ENCODE results near the gene TINCR. TPM values are rescaled to one million over a fixed set of nuclear protein-coding genes. Genes with fewer than 3 reads are reported as not detected.

TINCR gene
- total RNA-seq, 2 experiments from 2014 or later, result 0.38 to 0.50 TPM

- intact Hi-C loops (cut with micrococcal nuclease), result no loop called here
- CTCF ChIA-PET, result interaction anchor here (0.9 to 1.4 kb wide), 4 partner anchors 10 to 23 kb away, joined by 3 to 6 read pairs (median 4); no protein-coding TSS in a partner anchor
- H3K27me3 Mint-ChIP-seq, result peaks cover 24% of the 10 kb centered on the region
- POLR2A ChIA-PET, result no interaction called here
- H3K4me3 Mint-ChIP-seq, result no peak overlapping the region
- peaks cover 3% of the 10 kb centered on the region for H3K9me3 Mint-ChIP-seq
- H3K4me1 Mint-ChIP-seq (ENCODE audit: low read depth), result no peaks in the 10 kb centered on the region
- no peak for TF ChIP-seq CTCF (IDR thresholded peaks at IDR 0.05)
- ATAC-seq (no peak), DNase-seq (no peak)
- no peaks in the 10 kb centered on the region for H3K36me3 Mint-ChIP-seq (ENCODE audit: low read depth)
- no peak overlapping the region for H3K27ac Mint-ChIP-seq
These were observed 43.7 kb downstream of the TINCR start for GRCh38 chr19:5524081-5524480.

GRCh38 chr19:5522106-5522505 is 45.6 kb downstream of the TINCR start:
- no peaks in the 10 kb centered on the region for H3K36me3 Mint-ChIP-seq (ENCODE audit: low read depth)
- DNase-seq, result no peak
- peaks cover 3% of the 10 kb centered on the region for H3K9me3 Mint-ChIP-seq
- no peak for ATAC-seq
- H3K4me3 Mint-ChIP-seq, result no peak overlapping the region
- intact Hi-C loops (cut with micrococcal nuclease), result no loop called here
- H3K27me3 Mint-ChIP-seq, result peaks cover 24% of the 10 kb centered on the region
- no peak for TF ChIP-seq CTCF (IDR thresholded peaks at IDR 0.05)
- ChIA-PET CTCF (no interaction called here), POLR2A (no interaction called here)
- H3K27ac Mint-ChIP-seq, result no peak overlapping the region
- no peaks in the 10 kb centered on the region for H3K4me1 Mint-ChIP-seq (ENCODE audit: low read depth)

- no peaks in the 10 kb centered on the region for H3K36me3 Mint-ChIP-seq (ENCODE audit: low read depth)
- intact Hi-C loops (cut with micrococcal nuclease), result no loop called here
- H3K9me3 Mint-ChIP-seq, result peaks cover 17% of the 10 kb centered on the region
- no peak for DNase-seq
- ChIA-PET CTCF (no interaction called here), POLR2A (no interaction called here)
- H3K27me3 Mint-ChIP-seq, result peaks cover 24% of the 10 kb centered on the region
- no peak overlapping the region for H3K4me3 Mint-ChIP-seq
- TF ChIP-seq CTCF (IDR thresholded peaks at IDR 0.05), result no peak
- no peaks in the 10 kb centered on the region for H3K4me1 Mint-ChIP-seq (ENCODE audit: low read depth)
- no peak overlapping the region for H3K27ac Mint-ChIP-seq
- no peak for ATAC-seq
These were observed 47.3 kb downstream of the TINCR start for GRCh38 chr19:5520501-5520900.

GRCh38 chr19:5519076-5519475 is 48.7 kb downstream of the TINCR start:
- Mint-ChIP-seq H3K4me3 (no peak overlapping the region), H3K9me3 (peaks cover 18% of the 10 kb centered on the region), H3K4me1 (ENCODE audit: low read depth) (no peaks in the 10 kb centered on the region), H3K36me3 (ENCODE audit: low read depth) (no peaks in the 10 kb centered on the region), H3K27ac (no peak overlapping the region), H3K27me3 (peaks cover 20% of the 10 kb centered on the region)
- DNase-seq (no peak), ATAC-seq (no peak)
- ChIA-PET POLR2A (no interaction called here), CTCF (interaction anchor here (0.6 kb wide), 1 partner anchor 134 kb away, joined by 3 read pairs; no protein-coding TSS in a partner anchor)
- intact Hi-C loops (cut with micrococcal nuclease), result no loop called here
- TF ChIP-seq CTCF (IDR thresholded peaks at IDR 0.05), result no peak

- ChIA-PET CTCF (interaction anchor here (1.0 to 1.2 kb wide), 2 partner anchors 11 to 31 kb away, joined by 3 read pairs; no protein-coding TSS in a partner anchor), POLR2A (no interaction called here)
- Mint-ChIP-seq H3K9me3 (peaks cover 22% of the 10 kb centered on the region), H3K4me3 (no peak overlapping the region), H3K4me1 (ENCODE audit: low read depth) (no peaks in the 10 kb centered on the region), H3K36me3 (ENCODE audit: low read depth) (no peaks in the 10 kb centered on the region), H3K27me3 (peaks cover 10% of the 10 kb centered on the region), H3K27ac (no peak overlapping the region)
- ATAC-seq, result no peak
- TF ChIP-seq CTCF (IDR thresholded peaks at IDR 0.05), result peak; percentile 31
- no peak for DNase-seq
- intact Hi-C loops (cut with micrococcal nuclease), result no loop called here
These were observed 52.0 kb downstream of the TINCR start for GRCh38 chr19:5515737-5516136.

All from activated CD8-positive, alpha-beta T cell treated with anti-CD3 and anti-CD28 coated beads for 36 hours (primary cell).